SW 1271 (cell line): Measurements from ENCODE around the gene DTX2.
"Not testable (repeated sequence)": the region's sequence is repeated elsewhere in the genome, so short reads cannot be mapped to it uniquely, and the experiment has no call there.

Experiments used
- DNase-seq, 2 experiments: peaks; one replicate each; lab custom pipeline; 2025; lab: John Stamatoyannopoulos, UW

DTX2 gene

DNA sequence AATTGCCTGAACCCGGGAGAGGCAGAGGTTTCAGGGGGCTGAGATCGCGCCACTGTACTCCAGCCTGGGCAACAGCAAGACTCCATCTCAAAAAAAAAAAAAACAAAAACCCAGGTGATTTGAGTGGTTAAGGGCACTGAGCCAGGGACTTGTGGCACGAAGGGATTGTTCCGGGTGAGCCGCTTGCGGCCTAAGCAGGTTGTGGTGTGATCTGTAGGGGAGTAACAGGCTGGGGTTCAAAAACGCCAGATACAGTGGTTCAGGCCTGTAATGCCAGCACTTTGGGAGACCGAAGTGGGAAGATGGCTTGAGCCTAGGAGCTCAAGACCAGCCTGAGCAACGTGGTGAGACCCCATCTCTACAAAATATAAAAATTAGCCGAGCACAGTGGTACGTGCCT, 17.7 kb upstream of the DTX2 start:
- not testable (repeated sequence) for DNase-seq

DNA sequence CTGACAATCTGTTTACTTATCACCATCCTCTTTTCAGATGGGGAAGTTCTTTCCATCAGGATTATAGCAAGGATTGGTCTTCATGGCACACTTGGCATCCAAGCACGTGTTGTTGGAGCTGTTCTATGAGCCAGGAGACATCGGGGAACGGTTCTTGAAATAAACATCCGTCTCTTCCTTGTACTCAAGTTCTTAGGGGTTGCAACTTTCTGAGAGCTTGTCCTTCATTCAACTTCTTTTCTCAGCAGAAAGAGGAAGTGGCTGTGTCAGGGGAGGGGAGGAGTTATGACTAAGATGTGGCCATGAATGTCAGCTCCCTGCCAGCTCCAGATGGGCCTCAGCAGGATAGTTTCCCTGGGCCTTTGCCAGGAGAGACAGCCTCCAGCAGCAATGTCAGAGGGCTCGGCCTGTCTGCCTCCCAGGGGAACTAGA, 15.9 kb upstream of the DTX2 start:
- peak in 1 of 2 experiments; percentile 29 for DNase-seq

DNA sequence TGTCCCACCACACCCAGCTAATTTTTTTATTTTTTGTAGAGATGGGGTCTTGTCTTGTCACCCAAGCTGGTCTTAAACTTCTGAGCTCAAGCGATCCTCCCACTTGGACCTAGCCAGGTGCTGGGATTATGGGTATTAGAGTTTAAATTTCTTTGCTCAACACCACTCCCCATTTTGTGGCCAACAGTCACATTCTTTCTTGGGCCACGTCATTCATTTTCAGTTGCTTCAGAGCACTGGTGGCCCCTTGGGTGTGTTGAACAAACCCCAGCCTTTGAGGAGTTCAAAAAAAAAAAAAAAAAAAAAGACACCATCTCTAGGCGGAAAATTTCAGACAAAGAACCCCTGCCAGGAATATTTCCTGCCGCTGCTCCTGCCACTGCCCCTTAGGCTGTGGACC, 4.5 kb upstream of the DTX2 start:
- DNase-seq, result not testable (repeated sequence)

DNA sequence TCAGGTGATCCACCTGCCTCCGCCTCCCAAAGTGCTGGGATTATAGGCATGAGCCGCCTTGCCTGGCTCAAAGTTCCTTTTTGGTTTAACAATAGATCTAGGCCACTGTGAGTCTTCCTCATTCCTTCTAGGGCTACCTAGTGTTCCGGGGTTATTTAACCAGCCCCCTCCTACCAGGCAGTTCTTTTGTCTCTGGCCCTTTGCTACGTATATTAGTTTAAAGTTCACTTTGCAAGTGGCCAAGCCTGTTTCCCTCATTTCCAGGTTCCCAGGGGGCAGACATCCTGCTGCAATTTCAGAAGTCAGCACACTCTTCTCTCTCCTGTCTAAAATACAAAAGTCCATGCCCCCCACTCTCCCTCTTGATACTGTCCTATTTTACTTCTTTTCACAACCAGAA, 3.0 kb upstream of the DTX2 start:
- not testable (repeated sequence) for DNase-seq

DNA sequence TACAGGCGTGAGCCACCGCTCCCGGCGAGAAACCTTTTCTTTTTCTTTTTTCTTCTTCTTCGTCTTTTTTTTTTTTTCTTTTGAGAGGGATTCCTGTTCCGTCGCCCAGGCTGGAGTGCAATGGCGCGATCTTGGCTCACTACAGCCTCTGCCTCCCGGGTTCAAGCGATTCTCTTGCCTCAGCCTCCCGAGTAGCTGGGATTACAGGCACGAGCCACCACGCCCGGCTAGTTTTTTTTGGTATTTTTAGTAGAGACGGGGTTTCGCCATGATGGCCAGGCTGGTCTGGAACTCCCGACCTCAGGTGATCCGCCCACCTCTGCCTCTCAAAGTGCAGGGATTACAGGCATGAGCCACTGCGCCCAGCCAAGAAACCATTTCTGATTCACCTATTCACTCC, 742 bp upstream of the DTX2 start:
- not testable (repeated sequence) for DNase-seq

DNA sequence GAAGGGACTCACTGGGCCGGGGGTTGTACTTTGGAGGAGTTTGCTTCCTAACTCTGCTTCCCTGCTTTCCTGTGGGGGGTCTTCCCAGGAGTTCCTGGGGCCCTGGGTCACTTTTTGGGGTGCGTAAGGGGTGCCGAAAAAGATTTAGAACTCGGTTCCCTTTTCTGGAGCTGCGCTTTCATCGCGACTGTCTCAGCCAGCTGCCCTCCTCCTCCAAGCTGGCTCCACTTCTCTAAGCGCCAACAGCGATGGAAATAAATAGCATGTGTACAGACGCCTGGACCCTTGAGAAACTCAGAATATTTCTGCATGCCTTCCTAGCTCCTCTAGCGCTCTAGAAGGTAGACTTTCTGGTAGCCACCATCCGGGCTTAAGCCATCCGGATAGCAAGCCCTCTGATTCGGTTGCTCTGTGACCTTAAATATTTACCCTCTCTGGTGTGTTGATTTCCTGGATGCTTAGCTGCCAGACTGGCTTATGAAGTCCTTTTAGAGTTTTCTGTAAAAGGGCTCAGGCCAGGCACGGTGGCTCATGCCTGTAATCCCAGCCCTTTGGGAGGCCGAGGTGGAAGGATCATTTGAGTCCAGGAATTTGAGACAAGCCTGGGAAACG, 868 bp downstream of the DTX2 start:
- DNase-seq, result not testable (repeated sequence)

DNA sequence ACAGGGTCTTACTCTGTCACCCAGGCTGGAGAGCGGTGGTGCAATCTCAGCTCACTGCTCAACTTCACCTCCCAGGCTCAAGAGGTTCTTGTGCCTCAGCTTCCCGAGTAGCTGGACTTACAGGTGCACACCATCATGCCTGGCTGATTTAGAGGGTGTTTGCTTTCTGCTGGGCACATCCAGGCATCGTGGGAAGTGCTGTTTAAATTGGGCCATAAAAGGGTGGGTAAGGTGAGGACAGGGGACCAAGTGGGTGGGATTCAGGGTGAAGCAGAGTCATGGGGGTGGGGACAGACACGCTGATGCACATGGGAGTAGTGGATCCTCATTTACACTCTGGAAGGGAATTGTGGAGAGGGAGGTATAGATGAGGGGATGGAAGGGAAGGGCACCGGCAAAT, 3.5 kb downstream of the DTX2 start:
- DNase-seq, result not testable (repeated sequence)

DNA sequence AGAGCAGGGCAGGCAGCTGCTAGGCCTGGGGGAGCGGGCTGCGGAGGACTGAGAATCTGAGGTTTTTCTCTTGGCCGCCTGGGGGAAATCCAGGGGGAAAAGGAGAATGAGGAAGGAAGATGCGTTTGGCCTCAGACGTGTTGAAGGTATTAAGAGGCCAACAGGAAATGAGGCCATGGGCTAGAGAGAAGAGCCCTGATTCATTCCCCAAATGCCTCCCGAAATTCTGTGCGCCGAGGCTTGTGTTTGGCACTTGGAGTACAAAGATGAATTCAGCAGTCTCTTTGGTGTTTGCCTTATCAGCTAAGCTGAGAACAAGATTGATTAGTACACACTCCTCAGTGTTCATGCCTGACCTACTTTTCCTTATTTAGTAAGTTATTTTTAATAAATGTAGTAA, 4.4 kb downstream of the DTX2 start:
- not testable (repeated sequence) for DNase-seq

DNA sequence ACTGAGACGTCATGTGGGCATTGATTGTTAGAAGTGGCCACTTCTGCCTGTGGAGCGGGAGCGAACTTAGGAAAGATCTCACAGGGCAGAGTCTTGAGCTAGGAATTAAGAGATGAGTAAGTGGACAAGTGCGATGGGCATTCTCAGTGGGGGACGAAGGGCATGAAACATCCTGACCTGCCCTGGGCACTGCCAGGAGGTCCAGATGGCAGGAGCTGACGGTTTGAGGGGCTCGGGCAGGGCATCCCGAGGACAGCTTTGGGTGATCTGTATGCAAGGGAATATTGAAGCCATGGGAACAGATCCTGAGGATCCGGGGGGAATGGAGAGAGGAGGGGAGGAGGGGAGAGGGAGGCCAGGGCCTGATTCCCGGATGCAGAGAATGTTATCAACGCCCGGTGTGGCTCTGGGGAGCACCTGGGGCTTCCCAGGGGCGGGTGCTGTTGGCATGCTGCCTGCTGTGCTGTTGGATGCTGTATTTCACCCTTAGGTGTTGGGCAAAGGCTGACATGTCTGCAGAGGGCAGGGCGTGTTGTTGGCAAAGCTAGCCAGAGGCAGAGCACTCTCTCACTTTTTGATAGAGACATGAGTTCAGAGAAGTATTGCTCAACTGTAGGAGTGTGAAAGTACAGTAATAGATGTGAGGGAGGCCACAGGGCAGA, 6.4 kb downstream of the DTX2 start:
- DNase-seq, result not testable (repeated sequence)

DNA sequence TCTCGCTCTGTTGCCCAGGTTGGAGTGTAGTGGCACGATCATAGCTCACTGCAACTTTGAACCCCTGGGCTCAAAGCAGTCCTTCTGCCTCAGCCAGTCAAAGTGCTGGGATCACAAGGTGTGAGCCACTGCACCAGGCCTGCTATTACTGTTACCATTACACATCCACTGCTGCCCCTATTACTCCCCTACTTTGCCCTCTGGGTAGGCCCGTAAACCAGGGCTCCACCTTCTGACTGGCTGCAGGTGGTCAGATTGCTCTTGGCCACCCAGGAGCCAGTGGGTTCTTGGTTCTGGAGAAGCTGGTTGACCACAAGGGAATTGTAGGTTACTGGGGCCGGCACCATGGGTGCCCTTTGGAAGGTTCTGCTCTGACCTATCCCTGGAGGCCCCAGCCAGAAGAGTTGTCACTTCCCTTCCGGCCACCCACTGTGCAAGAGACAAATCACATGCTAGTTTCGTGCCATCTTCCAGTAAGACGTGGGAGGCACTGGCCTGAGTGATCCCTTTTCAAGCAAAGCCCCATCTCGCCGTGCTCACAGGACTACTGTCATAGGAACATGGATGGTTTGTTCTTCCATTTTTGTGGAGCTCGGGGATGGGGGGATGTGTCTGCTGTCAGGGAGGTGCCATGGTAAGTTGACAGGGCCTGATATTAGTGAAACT, 10.2 kb downstream of the DTX2 start:
- DNase-seq, result not testable (repeated sequence)

DNA sequence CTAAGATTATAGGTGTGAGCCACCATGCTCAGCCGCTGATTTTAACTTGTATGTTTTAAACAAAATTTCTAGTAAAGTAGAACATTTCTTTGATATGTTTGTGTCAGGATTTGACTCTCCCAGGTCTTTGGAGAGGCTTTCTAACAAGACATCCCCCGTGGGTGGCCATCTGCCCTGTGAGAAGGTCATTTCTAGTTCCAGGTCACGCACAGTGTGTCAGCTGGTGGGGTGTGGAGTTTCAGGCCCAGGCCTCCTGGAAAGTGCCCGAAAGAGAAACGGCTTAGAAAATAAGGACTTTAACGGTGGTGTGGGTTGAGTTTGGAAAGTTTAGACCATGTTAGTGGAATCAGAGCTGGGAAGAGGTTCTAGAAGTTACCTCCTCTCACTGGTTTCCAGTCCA, 11.6 kb downstream of the DTX2 start:
- DNase-seq, result not testable (repeated sequence)

DNA sequence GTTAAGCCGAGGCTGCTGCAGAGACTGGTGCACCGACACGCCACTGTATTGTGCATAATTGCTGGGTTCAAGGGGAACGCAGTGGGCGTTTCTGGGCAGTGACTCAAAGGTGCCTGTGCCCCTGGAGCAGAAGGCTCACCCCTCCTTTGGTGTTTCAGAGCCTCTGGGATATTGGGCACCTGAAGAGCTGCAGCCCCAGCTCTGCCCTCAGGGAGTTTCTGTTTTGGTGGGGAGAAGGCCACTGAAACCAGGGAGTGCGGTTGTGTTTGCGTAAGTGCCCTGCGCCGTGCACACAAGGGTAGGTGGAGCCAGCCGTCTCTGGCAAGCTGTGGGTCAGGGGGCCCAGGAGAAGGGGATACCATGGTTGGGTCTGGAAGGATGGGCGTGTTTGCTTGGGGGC, 14.8 kb downstream of the DTX2 start:
- not testable (repeated sequence) for DNase-seq

DNA sequence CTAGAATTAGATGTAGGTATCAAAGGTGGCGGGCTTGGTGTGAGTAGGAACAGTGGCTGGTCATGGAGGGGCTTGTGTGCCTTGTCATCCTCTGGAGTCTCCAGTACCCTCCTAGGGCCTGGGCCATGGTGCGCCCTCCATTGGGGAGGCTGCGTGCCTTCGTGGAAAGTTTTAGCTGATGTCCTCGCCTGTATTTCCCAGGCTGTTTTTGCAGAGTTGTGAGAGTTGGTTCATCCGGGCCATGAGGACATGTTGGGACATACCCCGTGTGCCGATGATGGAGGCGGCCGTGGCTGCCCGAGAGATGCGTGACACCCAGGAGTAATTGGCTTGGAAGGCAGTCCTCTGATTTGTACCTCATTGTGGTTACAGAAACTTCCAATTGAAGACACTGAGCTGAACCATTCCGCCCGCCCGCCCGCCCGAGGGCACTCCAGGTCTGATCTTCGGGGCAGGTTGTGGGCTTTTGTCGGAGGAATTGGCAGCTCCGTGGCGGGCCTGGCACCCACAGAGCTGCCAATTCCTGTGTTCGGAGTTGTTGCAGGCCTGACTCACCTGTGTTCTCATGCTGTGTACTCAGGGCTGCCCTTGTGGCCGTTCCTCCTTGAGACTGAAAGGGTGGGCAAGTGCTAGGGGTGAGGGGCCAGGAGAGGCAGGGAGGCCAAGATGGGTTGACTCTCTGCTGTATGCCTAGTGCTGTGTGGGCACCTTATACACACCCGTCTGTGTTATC, 15.4 kb downstream of the DTX2 start:
- not testable (repeated sequence) for DNase-seq

DNA sequence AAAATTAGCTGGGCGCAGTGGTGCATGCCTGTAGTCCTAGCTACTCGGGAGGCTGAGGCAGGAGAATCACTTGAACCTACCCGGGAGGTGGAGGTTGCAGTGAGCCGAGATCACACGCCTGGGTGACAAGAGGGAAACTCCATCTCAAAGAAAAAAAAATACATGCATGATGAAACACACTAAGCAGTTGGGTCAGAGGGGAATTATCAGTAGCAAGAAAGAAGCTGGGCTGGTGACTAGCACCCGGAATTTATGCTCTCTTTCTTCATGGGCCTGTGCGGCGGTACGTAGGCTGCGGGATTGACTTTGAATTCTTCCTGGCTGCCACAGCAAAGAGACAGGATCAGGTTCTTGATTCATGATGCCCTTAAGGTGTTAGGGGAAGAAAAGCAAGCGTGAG, 18.1 kb downstream of the DTX2 start:
- not testable (repeated sequence) for DNase-seq

DNA sequence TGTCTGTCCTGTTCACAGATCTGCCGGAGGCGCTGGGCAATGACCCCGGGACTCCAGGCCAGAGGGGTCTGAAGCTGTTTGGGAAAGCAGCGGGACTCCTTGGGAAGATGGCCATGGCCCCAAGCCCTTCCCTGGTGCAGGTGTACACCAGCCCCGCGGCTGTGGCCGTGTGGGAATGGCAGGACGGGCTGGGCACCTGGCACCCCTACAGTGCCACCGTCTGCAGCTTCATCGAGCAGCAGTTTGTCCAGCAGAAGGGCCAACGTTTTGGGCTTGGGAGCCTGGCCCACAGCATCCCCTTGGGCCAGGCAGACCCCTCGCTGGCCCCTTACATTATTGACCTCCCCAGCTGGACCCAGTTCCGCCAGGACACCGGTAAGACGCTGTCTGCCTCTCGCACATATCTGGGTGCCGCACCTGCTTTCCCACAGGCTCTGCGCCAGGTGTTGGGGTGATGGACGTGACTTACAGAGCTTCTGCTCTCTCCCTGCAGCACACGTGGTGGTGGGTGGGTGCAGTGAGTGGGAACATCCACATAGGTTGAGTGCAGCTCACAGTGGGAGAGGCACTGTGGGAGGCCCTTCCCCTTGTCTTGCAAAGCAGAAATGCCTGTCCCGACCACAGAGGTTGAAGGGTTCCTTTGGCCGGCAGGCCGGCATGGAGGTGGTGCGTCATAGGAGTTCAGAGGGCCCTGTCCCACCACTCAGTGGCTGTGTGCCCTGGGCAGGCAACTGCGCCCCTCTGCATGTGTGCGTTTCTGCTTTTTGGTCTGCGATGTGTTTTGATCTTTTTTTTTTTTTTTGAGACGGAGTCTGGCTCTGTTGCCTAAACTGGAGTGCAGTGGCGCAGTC, 19.1 kb downstream of the DTX2 start:
- DNase-seq, result not testable (repeated sequence)

DNA sequence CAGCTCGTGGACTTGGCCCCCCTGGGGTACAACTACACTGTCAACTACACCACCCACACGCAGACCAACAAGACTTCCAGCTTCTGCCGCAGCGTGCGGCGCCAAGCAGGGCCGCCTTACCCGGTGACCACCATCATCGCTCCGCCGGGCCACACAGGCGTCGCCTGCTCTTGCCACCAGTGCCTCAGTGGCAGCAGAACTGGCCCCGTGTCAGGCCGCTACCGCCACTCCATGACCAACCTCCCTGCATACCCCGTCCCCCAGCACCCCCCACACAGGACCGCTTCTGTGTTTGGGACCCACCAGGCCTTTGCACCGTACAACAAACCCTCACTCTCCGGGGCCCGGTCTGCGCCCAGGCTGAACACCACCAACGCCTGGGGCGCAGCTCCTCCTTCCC, 21.2 kb downstream of the DTX2 start:
- DNase-seq, result not testable (repeated sequence)

DNA sequence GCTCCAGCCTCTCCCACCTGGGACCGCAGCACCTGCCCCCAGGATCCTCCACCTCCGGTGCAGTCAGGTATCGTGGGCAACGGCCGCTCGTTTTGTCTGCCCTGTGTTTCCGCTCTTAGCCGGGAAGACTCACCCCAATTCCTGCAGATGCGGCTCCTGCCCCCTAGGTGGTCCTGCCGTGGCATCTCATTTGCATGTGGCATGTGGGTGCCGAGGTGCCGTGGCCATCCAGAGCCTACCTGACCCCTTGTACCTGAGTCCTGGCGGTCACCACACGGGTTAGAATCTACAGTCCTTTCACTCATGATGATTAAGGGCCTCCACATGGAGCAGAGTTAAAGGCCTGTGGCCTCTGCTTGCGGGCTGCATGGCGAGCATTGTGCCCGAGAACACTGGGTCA, 21.6 kb downstream of the DTX2 start:
- not testable (repeated sequence) for DNase-seq

DNA sequence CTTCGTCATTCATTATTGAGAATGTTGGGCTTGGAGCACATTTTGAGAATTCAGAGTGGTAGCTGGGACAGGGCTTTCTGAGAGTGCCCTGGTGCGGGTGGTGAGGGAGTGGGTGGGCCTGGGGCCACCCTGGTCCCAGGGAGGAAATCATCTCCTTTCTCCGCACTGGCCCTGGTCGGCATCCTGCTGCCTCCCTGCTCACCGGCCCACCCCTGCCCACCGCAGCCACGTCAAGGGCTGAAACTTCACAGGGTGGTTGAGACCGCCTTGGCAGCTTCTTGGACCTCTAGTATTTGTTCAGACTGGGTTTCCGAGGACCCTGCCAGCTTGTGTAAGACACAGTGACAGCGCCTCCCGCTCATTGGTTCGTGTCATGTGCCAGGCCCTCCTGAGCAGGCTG, 22.9 kb downstream of the DTX2 start:
- not testable (repeated sequence) for DNase-seq

DNA sequence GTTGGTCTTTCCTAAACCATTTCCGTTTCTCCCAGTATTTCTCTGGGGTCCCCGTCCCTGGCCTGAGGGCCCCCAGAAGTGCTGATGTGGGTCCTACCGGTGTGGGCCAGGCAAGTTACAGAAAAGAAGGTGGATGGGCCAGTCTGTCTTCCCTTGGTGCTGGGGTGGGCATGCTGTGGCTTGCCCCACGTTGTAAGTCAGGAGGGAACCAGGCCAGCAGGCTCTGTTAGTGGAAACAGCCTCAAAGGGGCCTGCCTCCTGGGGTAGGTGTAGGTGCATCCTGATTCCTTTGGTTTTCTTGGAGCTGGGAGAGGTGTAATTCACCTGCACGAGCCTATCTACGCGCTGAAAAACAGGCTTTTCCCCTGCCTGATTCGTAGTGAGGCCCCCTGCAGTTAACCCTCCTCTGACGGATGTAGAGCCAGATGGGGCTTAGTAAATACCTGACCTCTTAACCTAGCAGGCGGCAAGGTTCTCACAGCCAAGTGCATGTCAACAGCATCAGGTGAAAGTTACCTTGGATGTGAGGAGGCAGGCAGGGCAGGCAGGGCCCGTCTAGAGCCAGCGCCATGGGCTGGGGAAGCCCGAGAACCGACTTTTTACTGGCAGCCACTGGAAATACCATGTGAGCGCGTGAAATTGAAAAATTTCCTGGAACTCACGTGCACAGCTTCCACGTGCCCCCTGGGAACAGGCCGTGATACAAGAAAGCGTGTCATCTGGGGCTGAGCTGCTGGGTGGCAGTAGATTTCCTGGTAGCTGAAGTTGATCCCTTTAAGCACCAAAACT, 24.5 kb downstream of the DTX2 start:
- DNase-seq, result not testable (repeated sequence)

DNA sequence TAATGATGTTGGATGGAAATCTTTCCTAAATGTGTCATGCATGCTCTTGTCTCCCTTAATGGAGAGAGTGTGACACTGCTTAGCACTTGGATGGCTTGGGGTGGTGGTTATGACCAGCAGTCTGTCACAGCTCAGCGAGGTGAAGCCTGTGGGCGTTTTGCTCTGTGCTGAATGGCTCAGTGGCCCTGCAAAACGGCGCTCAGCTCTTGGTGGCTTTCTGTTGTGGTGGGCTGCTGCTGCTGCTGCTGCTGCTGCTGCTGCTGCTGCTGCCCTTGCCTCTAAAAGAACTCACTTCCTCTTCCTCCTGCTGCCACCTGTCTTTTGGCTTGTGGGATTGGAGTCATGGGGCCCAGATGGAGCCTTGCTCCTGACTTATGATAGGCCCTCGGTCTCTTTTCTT, 25.1 kb downstream of the DTX2 start:
- not testable (repeated sequence) for DNase-seq

DNA sequence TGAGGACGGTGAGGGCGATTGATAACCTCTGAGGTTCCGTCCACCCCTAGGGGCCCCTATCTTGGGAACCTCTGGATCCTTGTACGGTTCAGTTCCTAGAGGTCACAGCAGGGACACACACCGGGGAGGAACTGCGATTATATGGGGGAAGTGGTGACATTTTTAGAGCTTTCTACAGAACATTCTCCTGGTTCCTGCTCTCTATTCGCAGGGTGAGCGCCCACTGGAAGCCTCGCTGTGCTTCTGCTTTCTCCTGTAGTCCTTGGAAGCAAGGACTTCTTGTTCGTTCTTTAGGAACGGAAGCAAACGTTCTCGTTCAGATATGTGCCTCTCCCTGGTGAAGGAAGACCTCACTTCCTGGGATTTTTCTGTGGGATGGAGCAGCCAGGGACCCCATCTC, 26.5 kb downstream of the DTX2 start:
- not testable (repeated sequence) for DNase-seq
